ENCODE measurements around the gene UST. TPM values are rescaled to one million over a fixed set of nuclear protein-coding genes. Genes with fewer than 3 reads are reported as not detected.

Gene UST
- total and polyA plus RNA-seq, 4 donors, result 0.24 to 2.7 (median 0.87) TPM

DNA sequence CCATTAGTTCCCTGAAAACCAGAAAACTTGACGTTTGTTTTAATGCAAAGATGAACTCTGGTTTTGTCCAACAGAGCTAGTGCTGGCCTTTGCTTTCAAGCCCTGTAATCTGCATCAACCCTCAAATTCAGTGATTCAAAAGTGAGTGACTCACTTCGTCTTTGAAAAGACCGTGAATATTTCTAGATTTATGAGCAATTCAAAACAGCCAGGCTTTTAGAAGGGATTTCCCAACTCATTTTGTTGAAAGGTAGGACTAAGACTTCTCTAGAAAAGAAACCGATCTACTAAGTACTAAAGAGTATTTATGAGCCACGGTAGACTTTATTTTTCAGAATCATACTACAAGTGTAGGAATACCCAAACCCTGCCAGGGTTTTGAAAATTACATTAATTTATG, 121.5 kb downstream of the UST start:
- H3K27me3 ChIP-seq (ENCODE audit: control insufficient read depth in 4 of 4, insufficient read depth in 4 of 4, low read length in 3 of 4), result peaks cover 0 to 3% (median 0%) of the 10 kb centered on the region in 4 donors
- H3K4me3 ChIP-seq (ENCODE audit: low read depth in 1 of 3, low read length in 3 of 3), result no peak overlapping the region
- no peak overlapping the region for H3K9ac ChIP-seq (ENCODE audit: low read depth in 1 of 2, low read length in 2 of 2)
- TF ChIP-seq SP1 (IDR thresholded peaks at IDR 0.05), result no peak
- no peak for TF ChIP-seq TAF1 (conservative IDR thresholded peaks at IDR 0.05)
- no peak for TF ChIP-seq GABPA (IDR thresholded peaks at IDR 0.05 in 1 of 2, conservative IDR thresholded peaks at IDR 0.05 in 1 of 2)
- no peak for TF ChIP-seq RAD21 (IDR thresholded peaks at IDR 0.05)
- TF ChIP-seq NR2F2 (IDR thresholded peaks at IDR 0.05), result no peak
- TF ChIP-seq HNF4A (conservative IDR thresholded peaks at IDR 0.05), result no peak
- TF ChIP-seq, protein P1, sequence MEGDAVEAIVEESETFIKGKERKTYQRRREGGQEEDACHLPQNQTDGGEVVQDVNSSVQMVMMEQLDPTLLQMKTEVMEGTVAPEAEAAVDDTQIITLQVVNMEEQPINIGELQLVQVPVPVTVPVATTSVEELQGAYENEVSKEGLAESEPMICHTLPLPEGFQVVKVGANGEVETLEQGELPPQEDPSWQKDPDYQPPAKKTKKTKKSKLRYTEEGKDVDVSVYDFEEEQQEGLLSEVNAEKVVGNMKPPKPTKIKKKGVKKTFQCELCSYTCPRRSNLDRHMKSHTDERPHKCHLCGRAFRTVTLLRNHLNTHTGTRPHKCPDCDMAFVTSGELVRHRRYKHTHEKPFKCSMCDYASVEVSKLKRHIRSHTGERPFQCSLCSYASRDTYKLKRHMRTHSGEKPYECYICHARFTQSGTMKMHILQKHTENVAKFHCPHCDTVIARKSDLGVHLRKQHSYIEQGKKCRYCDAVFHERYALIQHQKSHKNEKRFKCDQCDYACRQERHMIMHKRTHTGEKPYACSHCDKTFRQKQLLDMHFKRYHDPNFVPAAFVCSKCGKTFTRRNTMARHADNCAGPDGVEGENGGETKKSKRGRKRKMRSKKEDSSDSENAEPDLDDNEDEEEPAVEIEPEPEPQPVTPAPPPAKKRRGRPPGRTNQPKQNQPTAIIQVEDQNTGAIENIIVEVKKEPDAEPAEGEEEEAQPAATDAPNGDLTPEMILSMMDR (IDR thresholded peaks at IDR 0.05; ENCODE audit: low read depth, low read length, missing input control), result no peak
- no peak overlapping the region for H3K27ac ChIP-seq (ENCODE audit: low read depth in 1 of 2, low read length in 2 of 2)
- no peak for DNase-seq (ENCODE audit: low spot score)
- no peaks in the 10 kb centered on the region for H3K36me3 ChIP-seq (ENCODE audit: control insufficient read depth in 4 of 4, insufficient read depth in 3 of 4, low read depth in 1 of 4, low read length in 3 of 4)
- WGBS, result 86% methylated on average over 5 of the region's 5 CpGs
- no peaks in the 10 kb centered on the region for H3K4me1 ChIP-seq (ENCODE audit: control insufficient read depth in 4 of 4, insufficient read depth in 4 of 4, low read length in 3 of 4)
- H3K9me3 ChIP-seq (ENCODE audit: control insufficient read depth in 4 of 4, low read length in 3 of 4), result no peaks in the 10 kb centered on the region

DNA sequence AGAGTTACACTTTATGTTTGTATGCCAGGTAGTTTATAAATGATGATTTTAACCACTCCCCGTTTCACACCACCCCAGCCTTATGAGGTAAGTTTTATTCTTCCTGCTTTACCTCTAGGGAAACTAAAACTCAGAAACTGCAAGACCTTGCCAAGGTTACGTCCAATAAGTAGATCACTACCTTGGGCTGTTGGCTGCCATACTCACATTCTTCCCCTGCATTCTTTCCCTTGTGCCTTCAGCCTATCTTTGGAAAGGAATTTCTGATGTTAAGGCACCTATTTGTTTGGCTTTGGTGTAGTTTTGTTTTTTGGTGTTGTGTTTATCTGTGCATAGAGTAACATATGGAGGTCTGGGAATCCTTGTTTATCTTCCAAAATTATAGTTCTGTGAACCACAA, 122.1 kb downstream of the UST start:
- no peak for DNase-seq (ENCODE audit: low spot score)
- no peaks in the 10 kb centered on the region for H3K9me3 ChIP-seq (ENCODE audit: control insufficient read depth in 4 of 4, low read length in 3 of 4)
- H3K27me3 ChIP-seq (ENCODE audit: control insufficient read depth in 4 of 4, insufficient read depth in 4 of 4, low read length in 3 of 4), result peaks cover 0 to 3% (median 0%) of the 10 kb centered on the region in 4 donors
- H3K27ac ChIP-seq (ENCODE audit: low read depth in 1 of 2, low read length in 2 of 2), result no peak overlapping the region
- no peak overlapping the region for H3K9ac ChIP-seq (ENCODE audit: low read depth in 1 of 2, low read length in 2 of 2)
- WGBS, result 89% methylated on average over 2 of the region's 2 CpGs
- H3K4me3 ChIP-seq (ENCODE audit: low read depth in 1 of 3, low read length in 3 of 3), result no peak overlapping the region
- no peaks in the 10 kb centered on the region for H3K4me1 ChIP-seq (ENCODE audit: control insufficient read depth in 4 of 4, insufficient read depth in 4 of 4, low read length in 3 of 4)
- H3K36me3 ChIP-seq (ENCODE audit: control insufficient read depth in 4 of 4, insufficient read depth in 3 of 4, low read depth in 1 of 4, low read length in 3 of 4), result no peaks in the 10 kb centered on the region
- TF ChIP-seq HNF4A (conservative IDR thresholded peaks at IDR 0.05) (no peak), HNF4G (IDR thresholded peaks at IDR 0.05) (no peak), NR2F2 (IDR thresholded peaks at IDR 0.05) (no peak), JUND (IDR thresholded peaks at IDR 0.05) (no peak), ZBTB33 (IDR thresholded peaks at IDR 0.05) (no peak), REST (IDR thresholded peaks at IDR 0.05) (no peak), EGR1 (IDR thresholded peaks at IDR 0.05; ENCODE audit: low read depth in 2 of 2) (no peak), RAD21 (IDR thresholded peaks at IDR 0.05) (no peak), SP1 (IDR thresholded peaks at IDR 0.05) (no peak), MAX (IDR thresholded peaks at IDR 0.05) (no peak), ATF3 (IDR thresholded peaks at IDR 0.05) (no peak)
- TF ChIP-seq, protein P1 (IDR thresholded peaks at IDR 0.05; ENCODE audit: low read depth, low read length, missing input control), result no peak
